Activated CD4-positive, alpha-beta T cell treated with anti-CD3 and anti-CD28 coated beads, Interleukin-2, amount 50 U/mL, for 4 hours (primary cell): ENCODE results near the gene GABBR2.

Source experiments
- DNase-seq, 2 experiments: peaks; one replicate each; pipeline ENCODE4 v3.0.0-alpha.2; 2020

Gene GABBR2

GRCh38 chr9:98383758-98384157 is 325.0 kb downstream of the GABBR2 start:
- no peak for DNase-seq

GRCh38 chr9:98381311-98382103 is 327.2 kb downstream of the GABBR2 start:
- no peak for DNase-seq

DNA sequence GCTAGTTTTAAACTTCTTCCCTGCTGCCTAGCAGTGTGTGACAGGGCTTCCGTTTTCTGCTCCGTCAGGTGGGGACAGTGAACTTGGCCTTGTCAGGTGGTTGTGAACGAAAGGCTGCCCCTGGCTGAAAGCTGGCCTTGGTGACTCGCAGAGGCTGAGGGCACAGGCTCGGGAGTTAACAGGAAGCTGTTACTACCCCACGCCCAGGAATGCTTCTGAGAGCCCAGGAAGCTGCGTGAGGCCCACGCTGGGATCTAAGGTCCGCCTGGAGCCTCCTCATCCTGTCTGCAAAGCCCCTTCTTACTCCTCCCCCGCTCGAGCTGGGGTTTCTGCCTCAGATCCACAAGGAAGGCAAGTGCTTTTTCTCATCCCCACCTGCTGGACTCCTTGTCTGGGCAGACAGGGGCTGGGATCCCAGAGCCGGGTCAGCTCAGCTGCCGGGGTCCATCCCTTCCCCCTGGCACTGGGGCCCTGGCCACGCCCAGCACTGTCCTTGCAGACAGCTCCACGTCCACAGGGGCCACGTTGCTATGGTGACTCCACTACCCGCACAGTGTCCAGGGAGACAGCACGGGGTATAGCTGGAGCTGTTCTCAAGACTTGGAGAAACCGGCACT is 328.6 kb downstream of the GABBR2 start:
- no peak for DNase-seq

DNA sequence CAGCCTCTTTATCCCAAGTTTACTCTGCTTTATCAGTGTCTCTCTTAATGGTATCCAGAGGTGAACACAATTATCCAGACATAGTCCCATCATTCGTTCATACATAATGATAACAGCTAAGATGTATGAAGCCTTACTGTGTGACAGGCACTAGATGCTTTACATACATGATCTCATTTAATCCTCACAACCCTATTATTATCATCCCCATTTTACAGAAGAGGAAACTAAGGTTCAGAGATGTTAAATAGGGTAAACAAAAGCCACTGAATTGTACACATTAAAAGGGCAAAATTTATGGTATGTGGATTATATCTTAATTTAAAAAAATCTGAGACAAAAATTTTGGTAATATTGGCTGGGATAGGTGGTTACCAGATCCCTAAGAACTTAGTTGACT is 329.2 kb downstream of the GABBR2 start:
- DNase-seq: no peak

GRCh38 chr9:98378794-98379193 is 329.9 kb downstream of the GABBR2 start:
- DNase-seq: no peak

DNA sequence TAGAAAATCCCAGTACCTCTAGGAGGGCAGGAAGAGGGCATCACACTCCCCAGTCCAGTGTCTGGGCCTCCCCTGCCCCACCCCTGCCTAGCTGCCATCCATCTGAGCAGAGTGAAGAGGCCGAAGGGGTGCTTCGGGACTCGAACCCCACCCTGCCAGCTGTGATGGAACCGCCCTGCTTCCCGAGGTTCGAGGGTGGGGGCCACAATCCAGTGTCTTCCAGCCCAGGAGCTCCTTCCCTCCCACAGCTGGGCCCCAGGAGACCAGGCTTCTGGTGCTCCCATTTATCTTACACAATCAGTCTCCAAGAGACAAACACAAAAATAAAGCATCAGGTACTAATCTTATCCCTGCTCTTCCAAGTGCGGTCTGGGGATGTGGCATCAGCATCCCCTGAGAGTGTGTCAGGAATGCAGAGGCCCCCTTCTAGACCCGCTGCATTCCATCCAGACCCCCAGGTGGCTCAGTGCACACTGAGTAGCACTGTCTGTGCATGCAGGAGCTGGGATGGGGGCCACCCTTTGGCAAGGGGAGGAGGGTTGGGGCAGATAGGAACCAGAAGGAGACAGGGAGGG is 330.4 kb downstream of the GABBR2 start:
- no peak for DNase-seq

DNA sequence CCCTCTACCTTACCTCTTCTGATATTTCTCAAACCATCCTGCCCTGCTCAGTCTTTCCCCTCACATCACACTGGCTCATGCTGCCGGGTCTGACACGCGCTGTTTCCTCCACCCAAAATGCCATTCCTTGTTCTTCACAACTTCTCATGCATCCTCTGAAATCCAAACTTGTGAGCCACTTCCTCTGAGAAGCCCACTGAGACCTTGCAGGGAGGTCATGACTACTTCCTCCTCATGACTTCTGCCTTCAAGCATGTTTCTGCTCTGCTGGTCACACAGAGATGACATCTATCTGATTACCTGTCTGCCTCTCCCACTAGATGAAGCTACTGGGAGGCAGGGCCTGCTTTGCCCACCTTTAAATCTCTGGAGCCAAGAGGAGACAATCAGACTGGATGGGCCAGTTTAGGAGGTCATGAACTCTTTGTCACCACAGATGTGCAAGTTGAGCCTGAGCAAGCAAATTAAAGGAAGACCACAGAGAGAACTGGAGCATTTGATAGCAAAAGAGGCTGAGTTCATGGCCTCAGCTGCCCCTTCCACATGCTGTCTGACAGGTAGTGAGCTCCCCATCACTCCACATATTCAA is 333.5 kb downstream of the GABBR2 start:
- no peak for DNase-seq

GRCh38 chr9:98374385-98375051 is 334.2 kb downstream of the GABBR2 start:
- DNase-seq: no peak

GRCh38 chr9:98373609-98374008 is 335.1 kb downstream of the GABBR2 start:
- DNase-seq: no peak

DNA sequence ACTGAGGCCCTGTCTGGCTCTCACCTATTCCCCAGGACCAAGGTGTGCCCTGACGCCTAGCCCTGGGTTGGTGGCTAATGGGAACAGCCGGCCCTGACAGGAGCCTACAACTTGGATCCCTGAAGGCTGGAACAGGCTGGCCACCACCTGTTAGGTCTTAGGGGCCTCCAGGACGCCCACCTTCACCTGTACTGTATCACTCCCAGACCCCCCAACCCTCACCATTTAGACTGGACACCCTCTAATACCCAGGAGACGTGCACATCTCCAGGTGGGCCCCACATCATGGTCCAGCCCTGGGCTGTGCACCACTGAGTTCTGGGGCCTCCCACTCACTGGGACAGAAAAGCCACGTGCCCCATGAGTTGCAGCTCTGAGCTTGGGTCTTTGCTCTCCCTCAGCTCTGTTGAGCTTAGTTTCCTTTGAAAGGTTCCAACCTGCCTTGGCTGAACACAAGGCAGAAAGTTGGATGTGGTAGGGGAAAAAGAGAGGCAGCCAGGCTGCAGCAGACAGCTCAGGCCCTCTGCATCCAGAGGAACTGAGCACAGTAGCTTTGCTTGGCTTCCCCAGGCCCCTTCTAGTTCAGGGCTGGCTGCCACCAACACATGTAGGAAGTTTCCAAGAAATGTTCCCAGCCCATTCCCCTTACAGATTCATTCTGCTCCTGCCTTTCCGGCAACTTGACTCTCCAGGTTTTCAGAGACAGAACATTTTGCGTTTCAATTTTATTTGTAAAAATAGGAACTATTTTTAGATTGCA is 336.5 kb downstream of the GABBR2 start:
- no peak for DNase-seq

DNA sequence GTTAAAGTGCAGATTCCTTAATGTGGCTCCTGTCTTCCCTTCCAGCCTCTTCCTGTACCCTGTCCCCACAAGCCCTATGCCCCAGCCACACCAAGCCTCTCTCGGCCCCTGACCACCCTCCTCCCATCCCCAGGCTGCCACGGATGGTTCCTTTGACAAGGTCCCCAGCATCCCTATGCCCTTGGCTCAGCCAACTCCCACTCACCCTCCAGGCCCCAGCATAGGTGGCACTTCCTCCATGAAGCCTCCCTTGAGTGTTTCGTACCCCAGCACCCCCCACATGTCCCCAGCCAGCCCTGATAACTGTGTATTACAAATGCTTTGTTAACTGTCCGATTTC is 337.8 kb downstream of the GABBR2 start:
- no peak for DNase-seq

- no peak for DNase-seq
Measured at GRCh38 chr9:98370300-98370975, 338.3 kb downstream of the GABBR2 start.

DNA sequence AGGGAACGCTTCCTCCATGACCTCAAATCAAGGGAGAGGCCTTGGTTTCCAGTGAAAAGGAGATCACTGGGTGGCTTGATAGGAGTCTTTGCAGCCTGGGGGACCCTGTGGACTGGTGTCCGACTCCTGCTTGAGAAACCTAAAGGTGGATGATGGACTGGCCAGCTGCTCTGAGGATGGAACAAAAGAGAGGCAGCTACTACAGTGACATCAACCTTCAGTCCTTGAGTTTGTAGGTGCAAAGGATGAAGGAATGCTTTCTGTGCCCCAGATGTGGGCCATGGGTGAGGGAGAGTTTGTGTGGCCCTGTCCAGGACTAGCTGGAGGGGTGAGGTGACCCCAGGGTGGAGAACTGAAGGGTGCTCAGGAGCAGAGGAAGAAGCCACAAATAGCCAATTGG is 338.8 kb downstream of the GABBR2 start:
- no peak for DNase-seq

- no peak for DNase-seq
Measured at GRCh38 chr9:98369471-98369870, 339.3 kb downstream of the GABBR2 start.

GRCh38 chr9:98369066-98369425 is 339.7 kb downstream of the GABBR2 start:
- no peak for DNase-seq

DNA sequence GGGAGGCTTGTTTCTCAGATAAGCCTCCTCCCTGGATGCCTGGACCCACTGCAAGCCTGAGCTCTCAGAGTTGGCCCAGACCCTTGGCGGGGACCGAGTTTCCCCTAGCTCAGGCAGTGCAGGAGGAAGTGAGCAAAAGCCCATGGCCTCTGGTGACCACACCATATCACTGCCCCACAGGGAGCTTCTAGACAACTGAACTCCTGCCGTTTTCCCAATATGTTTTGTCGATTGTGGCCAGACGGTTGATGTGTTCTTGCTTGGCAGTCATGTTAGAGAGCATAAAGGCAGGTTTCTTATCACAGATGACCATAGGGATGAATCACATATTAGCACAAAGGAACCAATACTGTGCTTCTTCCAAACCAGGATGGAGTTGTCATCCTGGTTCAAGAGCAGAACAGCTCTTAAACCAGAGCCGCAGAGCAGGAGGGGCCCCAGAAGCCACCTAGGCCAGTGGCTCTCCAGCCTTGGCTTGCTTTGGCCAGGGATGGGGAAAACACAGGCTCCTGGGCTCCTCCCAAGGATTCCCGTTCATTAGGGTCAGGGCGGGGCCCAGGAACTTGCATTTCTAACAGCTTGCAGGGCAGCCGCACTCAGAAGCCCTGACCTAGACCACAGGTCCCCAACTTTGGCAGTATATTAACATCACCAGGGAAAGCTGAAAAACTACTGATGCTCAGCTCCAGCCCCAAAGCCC is 340.2 kb downstream of the GABBR2 start:
- no peak for DNase-seq

GRCh38 chr9:98367923-98368322 is 340.8 kb downstream of the GABBR2 start:
- no peak for DNase-seq

- no peak for DNase-seq
Measured at GRCh38 chr9:98367371-98367900, 341.3 kb downstream of the GABBR2 start.

GRCh38 chr9:98365781-98366180 is 343.0 kb downstream of the GABBR2 start:
- no peak for DNase-seq

DNA sequence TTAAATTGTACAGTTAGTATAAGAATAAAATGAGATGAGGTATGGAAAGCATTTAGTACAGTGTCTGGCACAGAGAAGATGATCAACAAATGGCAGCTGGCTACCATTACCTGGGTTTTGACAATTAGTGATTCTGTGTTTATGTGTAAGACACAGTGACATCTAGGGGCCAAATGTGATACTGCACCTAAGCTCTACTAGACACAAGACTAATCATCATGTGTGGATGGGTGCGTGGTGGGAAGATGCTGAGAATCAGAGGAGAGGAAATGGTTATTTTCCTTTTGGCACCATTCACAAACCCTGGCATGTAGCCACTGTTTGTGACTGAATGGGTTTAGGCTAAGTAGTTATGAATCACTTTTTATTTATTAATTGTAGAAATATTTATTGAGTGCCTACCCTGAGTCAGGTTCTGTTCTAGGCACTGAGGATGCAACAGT is 343.5 kb downstream of the GABBR2 start:
- no peak for DNase-seq

DNA sequence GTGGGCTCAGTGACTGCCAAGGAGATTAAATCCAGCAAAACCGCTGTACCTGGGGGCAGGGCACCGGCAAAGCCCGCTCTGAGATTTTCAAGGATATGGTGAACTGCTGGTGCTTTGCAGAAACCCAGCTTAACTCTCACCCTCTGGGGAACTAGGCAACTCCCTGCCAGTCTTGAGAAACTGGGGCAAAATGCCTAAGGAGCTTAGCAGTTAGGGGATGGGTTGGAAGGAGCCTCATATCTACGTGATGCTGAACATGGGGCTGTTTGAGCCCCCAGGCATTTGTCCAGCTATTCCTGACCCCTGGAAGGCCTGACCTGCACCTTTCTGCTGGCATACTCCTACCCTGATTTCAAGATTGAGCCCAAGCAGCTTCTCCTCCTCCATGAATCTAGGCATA is 344.6 kb downstream of the GABBR2 start:
- no peak for DNase-seq
